Activated naive CD4-positive, alpha-beta T cell treated with anti-CD3 and anti-CD28 coated beads for 36 hours (primary cell): ENCODE data around the gene SLC44A1. TPM values are rescaled to one million over a fixed set of nuclear protein-coding genes. Genes with fewer than 3 reads are reported as not detected.

ENCODE experiments used
- CTCF ChIA-PET: fragments of 350-600 bp; sonication (Branson Sonifier 250); formaldehyde crosslinking; loops from one replicate; lab custom pipeline; 2021; ENCODE audit warnings: antibody characterized with exemption; lab: Charles Lee
- DNase-seq: peaks from one replicate; pipeline ENCODE4 v3.0.0-alpha.2; 2020
- H3K27ac Mint-ChIP-seq: one replicate; pipeline ENCODE4 v1.8.0; 2021; ENCODE audit warnings: mild to moderate bottlenecking, mixed read lengths
- H3K27me3 Mint-ChIP-seq: one replicate; pipeline ENCODE4 v1.8.0; 2021; ENCODE audit warnings: low read depth, mixed read lengths
- H3K36me3 Mint-ChIP-seq: one replicate; pipeline ENCODE4 v1.8.0; 2021; ENCODE audit warnings: low read depth, mixed read lengths
- H3K4me1 Mint-ChIP-seq: one replicate; pipeline ENCODE4 v1.8.0; 2021; ENCODE audit warnings: low read depth, mixed read lengths
- H3K4me3 Mint-ChIP-seq: one replicate; pipeline ENCODE4 v1.8.0; 2021; ENCODE audit warnings: mild to moderate bottlenecking, moderate library complexity, mixed read lengths
- H3K9me3 Mint-ChIP-seq: one replicate; pipeline ENCODE4 v1.8.0; 2021; ENCODE audit warnings: mixed read lengths
- intact Hi-C: fragments of 100-400 bp; cut with micrococcal nuclease; formaldehyde crosslinking; loops from one replicate; pipeline ENCODE4 v1.15.1; 2023
- total RNA-seq, 2 experiments: library from RNA; stranded (reverse); gene quantifications; one replicate each; pipeline ENCODE4 v1.2.3, GENCODE V29; 2021

SLC44A1 gene
- total RNA-seq, 2 experiments from 2014 or later = 17.6 to 18.6 TPM

GRCh38 chr9:105280691-105281090, 36.2 kb downstream of the SLC44A1 start:
- Mint-ChIP-seq H3K4me1 (peaks cover 7% of the 10 kb centered on the region), H3K27me3 (no peaks in the 10 kb centered on the region), H3K4me3 (no peak overlapping the region), H3K36me3 (peaks cover 3% of the 10 kb centered on the region), H3K27ac (no peak overlapping the region), H3K9me3 (no peaks in the 10 kb centered on the region)
- CTCF ChIA-PET = interaction anchor here (0.7 kb wide), 1 partner anchor 49 kb away, joined by 3 read pairs; no protein-coding TSS in a partner anchor
- intact Hi-C loops = no loop called here
- DNase-seq = no peak

GRCh38 chr9:105281272-105281671, 36.8 kb downstream of the SLC44A1 start:
- H3K4me1 Mint-ChIP-seq = peaks cover 7% of the 10 kb centered on the region
- CTCF ChIA-PET = no interaction called here
- H3K4me3 Mint-ChIP-seq = no peak overlapping the region
- H3K9me3 Mint-ChIP-seq = no peaks in the 10 kb centered on the region
- DNase-seq = no peak
- no peaks in the 10 kb centered on the region for H3K27me3 Mint-ChIP-seq
- H3K27ac Mint-ChIP-seq = no peak overlapping the region
- peaks cover 3% of the 10 kb centered on the region for H3K36me3 Mint-ChIP-seq
- intact Hi-C loops = no loop called here

- intact Hi-C loops = no loop called here
Observed at GRCh38 chr9:105281926-105282325, 37.5 kb downstream of the SLC44A1 start.

GRCh38 chr9:105282870-105283621, 38.6 kb downstream of the SLC44A1 start:
- no peaks in the 10 kb centered on the region for H3K27me3 Mint-ChIP-seq
- peaks cover 7% of the 10 kb centered on the region for H3K4me1 Mint-ChIP-seq
- CTCF ChIA-PET = interaction anchor here (0.5 to 0.6 kb wide), 2 partner anchors 120 to 163 kb away, joined by 3 read pairs; no protein-coding TSS in a partner anchor
- H3K27ac Mint-ChIP-seq = no peak overlapping the region
- intact Hi-C loops = no loop called here
- H3K9me3 Mint-ChIP-seq = no peaks in the 10 kb centered on the region
- no peak for DNase-seq
- H3K36me3 Mint-ChIP-seq = no peaks in the 10 kb centered on the region
- H3K4me3 Mint-ChIP-seq = no peak overlapping the region

More at GRCh38 chr9:105281926-105282325, 37.5 kb downstream of the SLC44A1 start:
- H3K27ac Mint-ChIP-seq = no peak overlapping the region
- peaks cover under 1% of the 10 kb centered on the region for H3K36me3 Mint-ChIP-seq
- H3K4me1 Mint-ChIP-seq = peaks cover 7% of the 10 kb centered on the region
- H3K27me3 Mint-ChIP-seq = no peaks in the 10 kb centered on the region
- H3K4me3 Mint-ChIP-seq = no peak overlapping the region
- H3K9me3 Mint-ChIP-seq = no peaks in the 10 kb centered on the region
- CTCF ChIA-PET = interaction anchor here (0.6 to 0.7 kb wide), 2 partner anchors 9 to 449 kb away, joined by 4 read pairs; no protein-coding TSS in a partner anchor
- no peak for DNase-seq

GRCh38 chr9:105283795-105284194, 39.3 kb downstream of the SLC44A1 start:
- CTCF ChIA-PET = interaction anchor here (0.5 kb wide), 1 partner anchor 121 kb away, joined by 3 read pairs; no protein-coding TSS in a partner anchor
- no peaks in the 10 kb centered on the region for H3K36me3 Mint-ChIP-seq
- H3K4me1 Mint-ChIP-seq = peaks cover 7% of the 10 kb centered on the region
- no peak for DNase-seq
- no peak overlapping the region for H3K27ac Mint-ChIP-seq
- H3K27me3 Mint-ChIP-seq = no peaks in the 10 kb centered on the region
- H3K9me3 Mint-ChIP-seq = no peaks in the 10 kb centered on the region
- no peak overlapping the region for H3K4me3 Mint-ChIP-seq
- intact Hi-C loops = no loop called here

- CTCF ChIA-PET = no interaction called here
- H3K27me3 Mint-ChIP-seq = no peaks in the 10 kb centered on the region
- DNase-seq = no peak
- intact Hi-C loops = no loop called here
- H3K9me3 Mint-ChIP-seq = no peaks in the 10 kb centered on the region
- no peak overlapping the region for H3K27ac Mint-ChIP-seq
- H3K4me3 Mint-ChIP-seq = no peak overlapping the region
- peaks cover 7% of the 10 kb centered on the region for H3K4me1 Mint-ChIP-seq
- no peaks in the 10 kb centered on the region for H3K36me3 Mint-ChIP-seq
Observed at GRCh38 chr9:105284463-105284862, 40.0 kb downstream of the SLC44A1 start.

GRCh38 chr9:105286098-105286497, 41.6 kb downstream of the SLC44A1 start:
- peaks cover 7% of the 10 kb centered on the region for H3K4me1 Mint-ChIP-seq
- H3K27ac Mint-ChIP-seq = no peak overlapping the region
- no peak overlapping the region for H3K4me3 Mint-ChIP-seq
- H3K36me3 Mint-ChIP-seq = no peaks in the 10 kb centered on the region
- intact Hi-C loops = no loop called here
- CTCF ChIA-PET = interaction anchor here (1.4 kb wide), 1 partner anchor 13 kb away, joined by 6 read pairs; no protein-coding TSS in a partner anchor
- no peaks in the 10 kb centered on the region for H3K9me3 Mint-ChIP-seq
- DNase-seq = no peak
- no peaks in the 10 kb centered on the region for H3K27me3 Mint-ChIP-seq

- Mint-ChIP-seq H3K27me3 (no peaks in the 10 kb centered on the region), H3K27ac (no peak overlapping the region), H3K9me3 (no peaks in the 10 kb centered on the region), H3K4me1 (peaks cover 10% of the 10 kb centered on the region), H3K36me3 (no peaks in the 10 kb centered on the region), H3K4me3 (no peak overlapping the region)
- intact Hi-C loops = no loop called here
- DNase-seq = no peak
- CTCF ChIA-PET = no interaction called here
Observed at GRCh38 chr9:105289305-105289704, 44.9 kb downstream of the SLC44A1 start.

GRCh38 chr9:105290418-105290817, 46.0 kb downstream of the SLC44A1 start:
- Mint-ChIP-seq H3K36me3 (no peaks in the 10 kb centered on the region), H3K27ac (no peak overlapping the region), H3K9me3 (no peaks in the 10 kb centered on the region), H3K4me1 (peaks cover 19% of the 10 kb centered on the region), H3K4me3 (no peak overlapping the region), H3K27me3 (no peaks in the 10 kb centered on the region)
- intact Hi-C loops = no loop called here
- CTCF ChIA-PET = interaction anchor here (0.5 kb wide), 1 partner anchor 51 kb away, joined by 4 read pairs; no protein-coding TSS in a partner anchor
- no peak for DNase-seq

GRCh38 chr9:105290954-105291353, 46.5 kb downstream of the SLC44A1 start:
- Mint-ChIP-seq H3K27ac (no peak overlapping the region), H3K36me3 (no peaks in the 10 kb centered on the region), H3K4me3 (no peak overlapping the region), H3K9me3 (no peaks in the 10 kb centered on the region), H3K4me1 (peaks cover 19% of the 10 kb centered on the region), H3K27me3 (no peaks in the 10 kb centered on the region)
- no peak for DNase-seq
- CTCF ChIA-PET = interaction anchor here (0.5 kb wide), 1 partner anchor 50 kb away, joined by 4 read pairs; no protein-coding TSS in a partner anchor
- intact Hi-C loops = no loop called here

- H3K27ac Mint-ChIP-seq = no peak overlapping the region
- H3K4me3 Mint-ChIP-seq = no peak overlapping the region
- intact Hi-C loops = no loop called here
- H3K27me3 Mint-ChIP-seq = no peaks in the 10 kb centered on the region
- no peak for DNase-seq
- H3K9me3 Mint-ChIP-seq = no peaks in the 10 kb centered on the region
- H3K4me1 Mint-ChIP-seq = peaks cover 19% of the 10 kb centered on the region
- CTCF ChIA-PET = no interaction called here
- H3K36me3 Mint-ChIP-seq = no peaks in the 10 kb centered on the region
Observed at GRCh38 chr9:105291422-105291859, 47.0 kb downstream of the SLC44A1 start.

GRCh38 chr9:105291938-105292337, 47.5 kb downstream of the SLC44A1 start:
- peaks cover 22% of the 10 kb centered on the region for H3K4me1 Mint-ChIP-seq
- no peak overlapping the region for H3K4me3 Mint-ChIP-seq
- H3K9me3 Mint-ChIP-seq = no peaks in the 10 kb centered on the region
- H3K36me3 Mint-ChIP-seq = no peaks in the 10 kb centered on the region
- no peak overlapping the region for H3K27ac Mint-ChIP-seq
- no peaks in the 10 kb centered on the region for H3K27me3 Mint-ChIP-seq
- no peak for DNase-seq
- CTCF ChIA-PET = no interaction called here
- intact Hi-C loops = no loop called here

GRCh38 chr9:105293408-105293807, 49.0 kb downstream of the SLC44A1 start:
- H3K9me3 Mint-ChIP-seq = no peaks in the 10 kb centered on the region
- CTCF ChIA-PET = no interaction called here
- H3K27ac Mint-ChIP-seq = no peak overlapping the region
- H3K4me3 Mint-ChIP-seq = no peak overlapping the region
- peaks cover 24% of the 10 kb centered on the region for H3K4me1 Mint-ChIP-seq
- intact Hi-C loops = no loop called here
- DNase-seq = no peak
- no peaks in the 10 kb centered on the region for H3K36me3 Mint-ChIP-seq
- no peaks in the 10 kb centered on the region for H3K27me3 Mint-ChIP-seq
